Right lobe of liver (tissue), 6 donors: Measurements from ENCODE around the gene CD58. TPM values are rescaled to one million over a fixed set of nuclear protein-coding genes. Genes with fewer than 3 reads are reported as not detected.

Experiments used
- ATAC-seq, 4 donors: fragments of 200-7000 bp; cut with Tn5 transposase; one replicate each; pipeline ENCODE4 v1.9.1; 2020; ENCODE audit warnings: mild to moderate bottlenecking in 4 of 4, moderate library complexity in 4 of 4
- DNase-seq, 3 donors: peaks; one replicate each; pipeline ENCODE4 v3.0.0-alpha.2; 2020
- H3K27ac ChIP-seq, 3 donors: fragments of 200-600 bp; one replicate each; pipeline ENCODE4 v1.8.0; 2022
- H3K27me3 ChIP-seq, 2 donors: fragments of 200-600 bp; one replicate each; pipeline ENCODE4 v1.8.0; 2022
- H3K36me3 ChIP-seq, 4 donors: fragments of 200-600 bp; sonication (generic) in 1 of 4; one replicate each; pipeline versions ENCODE4 v1.5.1 to v1.8.0; 2017 to 2022; ENCODE audit warnings: control low read depth in 1 of 4
- H3K4me1 ChIP-seq, 4 donors: fragments of 200-600 bp; sonication (generic) in 1 of 4; one replicate each; pipeline versions ENCODE4 v1.5.1 to v1.8.0; 2017 to 2022; ENCODE audit warnings: control low read depth in 1 of 4
- H3K4me3 ChIP-seq, 3 donors: fragments of 200-600 bp; one replicate each; pipeline ENCODE4 v1.8.0; 2022
- H3K9me3 ChIP-seq, 4 donors: fragments of 200-600 bp; sonication (generic) in 1 of 4; one replicate each; pipeline versions ENCODE4 v1.5.1 to v1.8.0; 2017 to 2022; ENCODE audit warnings: control low read depth in 1 of 4
- CTCF ChIP-seq, 4 donors: fragments of 200-600 bp in 3 of 4; fragments of 450-650 bp in 1 of 4; IDR thresholded peaks; one replicate each; pipeline versions ENCODE4 v1.5.1 to v1.8.0; 2016 to 2022; ENCODE audit warnings: antibody characterized with exemption in 4 of 4, mild to moderate bottlenecking in 2 of 4
- POLR2A ChIP-seq: fragments of 450-650 bp; IDR thresholded peaks from one replicate; pipeline ENCODE4 v1.6.1; 2017; ENCODE audit warnings: antibody characterized with exemption, mild to moderate bottlenecking
- WGBS: methylation state at CpG from one replicate; pipeline ENCODE4 v1.1.6; 2018; ENCODE audit warnings: low coverage, low lambda C conversion rate; ENCODE audit not compliant: insufficient coverage; ENCODE audit errors: missing lambda C conversion rate; 5-methylcytosine and 5-hydroxymethylcytosine counted together
- intact Hi-C, 2 donors: fragments of 100-400 bp; cut with DNase I; formaldehyde crosslinking; loops; one replicate each; pipeline versions ENCODE4 v1.11.2 to v1.14.1; 2022
- total RNA-seq, 6 experiments: library from RNA; depleted of rRNA in 2 of 6; stranded (reverse); fragments of >200 nt in 2 of 6; fragmentation: NEBNext Ultra II Directional in 3 of 6; extraction: Animal tissue kit (Norgen Biotek cat#: 25700) in 3 of 6; gene quantifications; one replicate each; pipeline versions ENCODE4 v1.1.0 to v1.2.4, GENCODE V29; 2016 to 2023
- donor health status: DM: no; HTN: yes; CAD: no.
- donor health status: DM: no; HTN: no; CAD: no.
- donor health status: DM: no; HTN: no; CAD: no.
- donor health status: DM: no; HTN: yes; CAD: no.
- donor health status: DM: no; HTN: yes; CAD: no.

The CD58 gene
- total RNA-seq, 6 experiments from 2014 or later: 3.5 to 13.8 (median 7.5) TPM

DNA sequence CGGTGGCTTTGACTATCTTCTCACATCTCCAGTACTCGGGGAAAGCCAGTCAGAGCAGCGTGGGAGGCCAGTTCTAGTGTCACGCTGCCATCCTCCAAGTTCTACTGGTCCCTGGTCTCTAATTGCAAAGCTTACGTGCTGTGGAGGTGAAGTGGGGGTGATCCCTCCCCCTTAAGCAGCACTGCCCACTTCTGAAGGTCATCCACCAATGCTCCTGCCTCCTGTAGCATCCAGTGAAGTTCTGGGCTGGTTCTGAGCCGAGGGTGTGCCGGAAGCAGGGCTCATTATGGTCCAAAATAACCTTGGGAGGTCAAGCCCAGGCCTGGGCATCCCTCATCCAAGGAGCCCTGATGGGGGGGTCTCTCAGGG, 95.0 kb downstream of the CD58 start:
- no peaks in the 10 kb centered on the region for H3K36me3 ChIP-seq
- H3K27ac ChIP-seq: peak overlapping the region in 1 of 3 donors; percentile 66
- 95% methylated on average over 4 of the region's 7 CpGs for WGBS
- DNase-seq: no peak
- no peaks in the 10 kb centered on the region for H3K27me3 ChIP-seq
- peaks cover 0 to 35% (median 6%) of the 10 kb centered on the region in 4 donors for H3K4me1 ChIP-seq
- no peak for ATAC-seq
- H3K4me3 ChIP-seq: no peak overlapping the region
- no peaks in the 10 kb centered on the region for H3K9me3 ChIP-seq
- TF ChIP-seq CTCF (IDR thresholded peaks at IDR 0.05) (no peak), POLR2A (no peak)
- intact Hi-C loops: no loop called here

DNA sequence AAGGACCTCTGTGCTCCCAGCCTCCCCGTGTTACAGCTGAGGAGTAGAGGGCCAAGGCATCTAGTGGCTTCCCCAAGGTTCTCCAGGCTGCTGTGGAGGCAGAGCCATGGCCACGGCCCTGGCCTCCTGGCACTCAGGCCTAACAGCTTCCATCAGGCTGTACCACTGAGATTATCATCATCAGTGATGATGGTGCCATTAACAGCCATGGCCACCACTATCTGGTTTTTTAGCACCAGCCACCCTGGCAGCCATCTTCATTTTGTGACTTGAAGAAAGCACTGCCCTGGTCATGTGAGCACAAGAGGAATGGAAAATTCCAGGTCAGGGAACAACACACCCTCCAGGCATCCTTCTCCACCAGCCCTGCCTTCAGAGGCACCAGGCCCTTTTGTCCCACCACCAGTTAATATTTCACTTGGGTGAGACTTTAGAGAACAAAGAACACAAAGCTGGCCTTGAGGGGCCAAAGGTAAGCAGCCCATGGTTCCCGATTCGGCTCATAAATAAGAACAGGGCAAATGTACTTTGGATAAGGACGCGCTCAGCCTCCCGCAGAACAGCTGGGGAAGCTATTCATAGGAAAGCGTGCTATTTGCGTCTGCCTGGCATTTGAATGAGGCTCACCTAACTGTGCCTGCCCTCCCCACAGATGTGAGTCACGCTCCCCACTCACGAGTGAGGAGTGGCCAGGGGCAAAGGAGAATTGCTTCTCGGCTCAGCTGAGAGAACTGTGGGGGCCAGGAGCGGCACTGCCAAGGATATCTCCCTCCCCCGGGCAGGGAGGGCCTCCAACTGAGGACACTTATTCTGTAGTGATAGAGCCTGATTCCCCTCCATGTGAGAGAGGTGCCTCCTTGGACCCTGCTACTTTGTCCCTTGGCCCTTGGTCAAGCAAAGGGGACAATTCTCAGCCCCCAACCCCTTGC, 95.6 kb downstream of the CD58 start:
- DNase-seq: peak in 1 of 3 donors; percentile 65
- intact Hi-C loops: no loop called here
- Histone ChIP-seq H3K36me3 (no peaks in the 10 kb centered on the region), H3K4me1 (peaks cover 0 to 35% (median 6%) of the 10 kb centered on the region in 4 donors), H3K4me3 (no peak overlapping the region), H3K27ac (peak overlapping the region in 1 of 3 donors; percentile 66), H3K9me3 (no peaks in the 10 kb centered on the region), H3K27me3 (no peaks in the 10 kb centered on the region)
- WGBS: 69% methylated on average over 5 of the region's 14 CpGs
- peak; percentile 67 to 88 (median 76) for ATAC-seq
- TF ChIP-seq CTCF (IDR thresholded peaks at IDR 0.05): no peak
- no peak for TF ChIP-seq POLR2A

DNA sequence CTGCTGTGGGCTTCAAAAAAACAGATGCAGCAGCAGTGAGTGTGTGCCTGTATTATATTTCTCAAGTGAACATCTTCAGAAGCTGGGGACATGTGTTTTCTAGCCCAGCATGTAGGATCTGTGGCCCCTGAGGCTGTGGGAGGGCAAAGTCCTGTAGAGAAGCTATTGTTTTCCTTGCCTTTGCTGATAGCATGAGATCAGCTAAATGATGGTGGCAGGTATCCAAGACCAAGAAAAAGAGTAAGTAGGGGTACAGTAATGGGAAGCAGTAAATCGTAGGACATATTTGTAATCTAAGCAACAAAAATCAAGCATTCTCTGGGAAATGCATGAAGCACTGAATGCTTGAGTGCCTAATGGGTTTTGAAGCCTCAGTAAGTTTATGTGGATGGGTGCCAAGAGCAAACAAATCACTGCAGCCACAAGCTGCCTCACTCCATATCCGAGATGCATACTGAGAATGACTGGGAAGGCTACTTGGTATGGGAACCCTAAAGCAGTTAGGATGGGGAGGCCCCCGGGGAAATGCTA, 98.3 kb downstream of the CD58 start:
- TF ChIP-seq CTCF (IDR thresholded peaks at IDR 0.05) (no peak), POLR2A (no peak)
- peaks cover 0 to 32% (median 6%) of the 10 kb centered on the region in 4 donors for H3K4me1 ChIP-seq
- H3K4me3 ChIP-seq: no peak overlapping the region
- no peaks in the 10 kb centered on the region for H3K9me3 ChIP-seq
- intact Hi-C loops: no loop called here
- 43% methylated on average over 3 of the region's 3 CpGs for WGBS
- DNase-seq (no peak), ATAC-seq (peak in 2 of 4 donors; percentile 25 to 50)
- no peaks in the 10 kb centered on the region for H3K27me3 ChIP-seq
- no peaks in the 10 kb centered on the region for H3K36me3 ChIP-seq
- H3K27ac ChIP-seq: no peak overlapping the region

DNA sequence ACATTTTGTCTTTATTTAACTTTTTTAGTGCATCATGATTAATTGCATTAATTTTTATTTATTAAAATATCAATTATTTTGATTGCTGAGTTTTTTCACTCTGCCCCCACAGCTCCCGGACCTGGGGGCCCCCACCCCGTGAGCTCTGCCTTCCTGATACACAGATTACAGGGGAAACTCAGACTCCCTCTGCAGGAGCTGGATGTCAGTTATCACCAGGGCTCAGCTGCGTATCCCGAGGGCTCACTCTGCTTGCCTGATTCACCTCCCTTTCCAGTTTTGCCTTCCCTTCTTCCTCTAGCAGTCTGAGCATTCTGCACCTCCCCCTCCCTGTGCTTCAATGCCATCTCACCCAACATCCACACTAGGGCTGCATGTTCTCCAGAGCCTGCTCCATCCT, 99.6 kb downstream of the CD58 start:
- Histone ChIP-seq H3K36me3 (no peaks in the 10 kb centered on the region), H3K27ac (no peak overlapping the region), H3K27me3 (no peaks in the 10 kb centered on the region), H3K9me3 (no peaks in the 10 kb centered on the region), H3K4me3 (no peak overlapping the region), H3K4me1 (peaks cover 0 to 29% (median 6%) of the 10 kb centered on the region in 4 donors)
- DNase-seq (no peak), ATAC-seq (no peak)
- intact Hi-C loops: no loop called here
- 63% methylated on average over 4 of the region's 4 CpGs for WGBS
- TF ChIP-seq POLR2A: no peak
- no peak for TF ChIP-seq CTCF (IDR thresholded peaks at IDR 0.05)
